Stimulated activated CD4-positive, alpha-beta T cell treated with anti-CD3 and anti-CD28 coated beads, TNF-alpha, amount 100 ng/mL, for 4 hours (primary cell): ENCODE results near the gene MACROD2.

Experiments used
- DNase-seq, 3 experiments: peaks; one replicate each; pipeline ENCODE4 v3.0.0-alpha.2; 2020; ENCODE audit warnings: low read depth in 3 of 3

Gene MACROD2

DNA sequence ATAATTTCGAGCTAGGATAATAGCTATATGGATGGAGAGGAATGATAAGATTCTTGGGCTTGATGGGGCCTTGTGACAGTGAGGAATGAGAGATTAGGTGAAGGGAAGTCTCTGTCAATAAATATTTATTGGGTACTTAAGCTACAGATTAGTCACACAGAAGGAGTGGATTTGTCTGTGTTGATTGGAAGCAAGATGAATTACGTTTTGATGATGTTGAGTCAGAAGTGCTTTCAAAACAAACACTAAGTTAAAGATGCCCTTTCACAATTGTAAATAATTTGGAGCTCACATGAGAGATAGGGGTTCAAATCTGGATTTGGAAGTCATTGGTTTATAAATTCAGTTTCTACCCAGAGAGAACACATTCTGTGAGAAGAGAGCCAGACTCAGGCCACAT is 1743.7 kb downstream of the MACROD2 start:
- no peak for DNase-seq

- no peak for DNase-seq
Measured at GRCh38 chr20:15740046-15740775, 1744.9 kb downstream of the MACROD2 start.

DNA sequence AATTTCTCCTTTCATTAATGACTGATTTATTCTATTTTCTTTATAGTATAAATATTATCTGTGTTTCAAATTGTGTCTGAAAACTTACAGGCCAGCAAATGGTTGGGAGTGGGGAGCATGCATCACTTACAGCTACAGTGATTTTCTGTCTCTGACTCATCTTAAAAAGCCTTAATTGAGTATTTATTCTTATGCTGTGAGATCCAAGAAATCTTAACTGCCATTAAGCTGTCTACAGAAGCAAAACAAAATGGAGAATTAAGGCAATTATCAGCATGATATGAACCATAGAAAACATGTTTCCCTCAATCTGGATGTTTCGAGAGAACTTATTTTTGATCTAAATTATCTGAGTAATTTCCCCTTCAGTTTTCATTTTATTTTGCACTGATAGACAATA is 1746.8 kb downstream of the MACROD2 start:
- DNase-seq = no peak

DNA sequence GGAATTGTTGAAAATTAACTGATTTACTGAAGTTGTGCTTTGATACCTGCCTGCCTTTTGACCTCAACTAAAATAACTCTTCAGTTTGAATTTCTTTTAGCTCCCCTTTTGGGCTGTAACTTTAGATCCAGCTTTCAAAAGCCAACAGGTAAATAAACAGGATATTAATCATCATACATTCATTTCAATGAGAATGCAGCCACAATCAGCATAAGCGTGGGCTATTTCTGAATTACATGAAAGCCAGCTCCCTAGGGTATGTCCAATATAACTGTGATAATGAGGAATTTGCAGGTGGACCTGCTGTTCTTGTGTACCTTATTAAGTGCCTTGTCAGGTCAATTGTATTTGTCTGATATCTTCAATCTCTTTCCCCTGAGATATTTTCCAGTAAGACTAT is 1747.3 kb downstream of the MACROD2 start:
- no peak for DNase-seq

GRCh38 chr20:15756002-15756753 is 1760.9 kb downstream of the MACROD2 start:
- no peak for DNase-seq

DNA sequence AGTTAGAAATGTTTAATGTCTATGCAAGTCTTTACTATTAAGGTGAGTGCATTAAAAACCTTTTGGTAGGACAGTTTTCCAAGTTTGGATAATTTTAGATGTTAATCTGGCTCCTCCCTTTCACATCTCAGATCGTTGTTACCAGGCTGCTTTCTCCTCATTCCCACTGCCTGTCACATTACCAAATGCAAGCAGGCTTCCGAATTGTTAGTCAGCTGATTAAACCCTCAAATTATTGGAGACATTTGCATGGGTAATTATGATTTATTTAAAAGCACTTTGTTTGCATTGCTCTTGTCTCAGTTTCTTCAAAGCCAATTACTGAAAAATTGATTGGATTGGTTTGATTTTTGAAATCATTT is 1761.4 kb downstream of the MACROD2 start:
- DNase-seq = no peak

DNA sequence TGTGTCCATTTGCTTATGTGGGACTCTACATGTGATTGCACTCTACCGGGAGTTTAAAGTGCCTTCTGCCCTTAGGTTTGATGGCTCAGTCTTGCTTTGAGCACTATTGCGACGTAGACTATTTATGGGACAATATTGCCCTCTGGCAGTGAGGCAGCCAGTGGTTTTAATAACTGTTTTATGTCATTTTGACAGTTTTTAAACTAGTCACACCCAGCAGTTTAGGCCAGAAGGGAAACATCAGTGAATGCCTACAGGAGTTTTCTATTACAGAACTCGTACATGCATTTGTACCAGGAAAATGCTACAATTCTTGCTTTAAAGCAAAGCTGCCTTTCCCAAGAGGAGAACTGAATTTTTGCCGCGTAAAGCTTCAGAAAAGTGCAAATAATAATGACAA is 1764.3 kb downstream of the MACROD2 start:
- DNase-seq = no peak

GRCh38 chr20:15760001-15760621 is 1764.8 kb downstream of the MACROD2 start:
- no peak for DNase-seq

DNA sequence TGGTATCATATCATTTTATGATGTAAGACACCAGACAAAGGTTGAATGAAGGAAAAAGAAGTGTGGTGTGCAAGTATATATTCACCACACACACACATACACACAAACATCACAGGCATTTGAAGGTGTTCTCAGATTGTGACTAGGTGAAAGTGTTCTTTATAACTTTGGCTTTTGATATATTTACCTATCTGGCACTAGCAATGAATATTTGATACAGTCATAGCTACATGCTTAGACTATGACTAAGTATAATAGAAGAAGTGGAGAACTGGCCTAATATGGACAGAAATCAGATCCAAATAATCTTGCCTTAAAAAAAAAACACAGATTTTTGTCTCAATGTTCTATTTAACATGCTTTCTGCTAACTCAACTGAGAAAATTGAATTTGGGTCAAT is 1768.0 kb downstream of the MACROD2 start:
- DNase-seq = no peak

GRCh38 chr20:15767586-15767985 is 1772.3 kb downstream of the MACROD2 start:
- DNase-seq = no peak

DNA sequence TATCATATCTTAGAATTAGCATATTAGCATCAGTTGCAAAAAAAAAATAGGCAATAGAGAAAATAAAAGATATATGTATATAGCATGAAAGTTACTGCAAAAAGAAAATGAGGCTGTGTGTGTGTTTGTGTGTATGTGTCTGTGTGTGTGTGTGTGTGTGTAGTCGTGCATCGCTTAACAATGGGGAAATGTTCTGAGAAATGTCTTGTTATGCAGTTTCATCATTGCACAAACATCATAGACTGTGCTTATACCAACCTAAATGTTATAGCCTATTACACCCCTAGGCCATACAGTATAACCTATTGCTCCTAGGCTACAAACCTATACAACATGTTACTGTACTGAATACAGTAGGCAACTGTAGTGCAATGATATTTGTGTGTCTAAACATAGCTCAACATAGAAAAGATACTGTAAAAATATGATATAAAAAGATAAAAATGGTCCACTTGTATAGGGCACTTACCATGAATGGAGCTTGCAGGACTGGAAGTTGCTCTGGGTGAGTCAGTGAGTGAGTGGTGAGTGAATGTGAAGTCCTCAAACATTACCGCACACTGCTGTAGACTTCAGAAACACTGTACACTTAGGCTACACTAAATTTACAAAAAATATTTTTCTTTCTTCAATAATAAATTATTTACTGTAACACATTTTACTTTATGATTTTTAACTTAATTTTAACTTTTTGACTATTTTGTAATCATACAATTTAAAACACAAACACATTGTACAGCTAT is 1772.9 kb downstream of the MACROD2 start:
- no peak for DNase-seq

DNA sequence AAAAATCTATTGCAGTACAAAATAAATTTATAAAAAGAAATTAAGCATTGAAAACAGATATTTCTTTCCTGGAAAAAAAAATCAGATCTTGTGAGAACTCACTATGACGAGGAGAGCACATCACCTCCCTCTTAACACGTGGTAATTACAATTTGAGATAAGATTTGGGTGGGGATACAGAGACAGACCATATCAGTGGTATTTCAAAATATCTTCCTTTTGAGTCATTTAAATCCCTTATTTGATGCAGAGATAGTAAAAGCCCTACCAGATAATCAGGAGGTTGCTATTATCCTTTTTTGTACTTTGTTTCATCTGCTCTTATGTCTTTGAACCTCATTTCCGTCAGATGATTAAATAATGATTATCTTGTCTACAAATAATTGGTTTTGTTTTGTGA is 1777.5 kb downstream of the MACROD2 start:
- DNase-seq = no peak

DNA sequence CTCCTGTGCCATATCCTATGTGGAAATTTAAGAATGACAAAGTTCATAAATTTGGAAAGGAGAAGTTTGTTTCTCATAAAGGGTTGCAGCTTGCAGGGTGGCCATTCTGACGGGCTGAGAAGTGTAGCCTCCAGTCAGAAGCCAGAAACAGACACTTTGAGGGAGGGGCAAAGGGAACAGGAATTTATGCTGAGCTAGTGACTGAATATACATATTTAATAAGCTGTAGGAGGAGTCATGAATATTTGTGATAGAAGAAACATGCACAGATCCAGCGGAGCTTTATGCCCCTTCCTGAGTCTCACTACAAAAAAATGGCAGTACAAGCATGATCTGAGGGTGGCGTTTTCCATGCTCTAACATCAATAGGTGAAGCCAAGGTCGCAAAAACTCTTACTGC is 1779.6 kb downstream of the MACROD2 start:
- no peak for DNase-seq

GRCh38 chr20:15776770-15777466 is 1781.6 kb downstream of the MACROD2 start:
- no peak for DNase-seq

DNA sequence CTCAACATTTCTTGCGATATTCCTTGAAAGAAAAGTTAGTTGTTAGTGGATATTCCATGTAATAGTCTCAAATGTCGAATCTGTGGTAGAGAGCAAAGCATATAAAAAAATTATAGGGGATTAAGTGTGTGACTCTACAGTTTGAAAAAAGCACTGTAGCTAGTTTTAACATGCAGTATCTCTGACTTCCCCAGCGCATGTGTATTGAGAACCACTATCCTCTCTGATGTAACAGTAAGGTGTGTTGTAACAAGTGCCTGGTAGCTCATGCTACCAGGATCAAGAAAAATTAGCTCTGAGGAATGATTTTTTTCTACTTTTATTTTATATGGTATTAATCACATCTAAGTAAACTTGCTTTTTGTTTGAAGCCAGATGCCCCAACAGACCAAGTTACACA is 1788.7 kb downstream of the MACROD2 start:
- DNase-seq = no peak

- DNase-seq = no peak
Measured at GRCh38 chr20:15789079-15789478, 1793.8 kb downstream of the MACROD2 start.

- no peak for DNase-seq
Measured at GRCh38 chr20:15792855-15793254, 1797.5 kb downstream of the MACROD2 start.

DNA sequence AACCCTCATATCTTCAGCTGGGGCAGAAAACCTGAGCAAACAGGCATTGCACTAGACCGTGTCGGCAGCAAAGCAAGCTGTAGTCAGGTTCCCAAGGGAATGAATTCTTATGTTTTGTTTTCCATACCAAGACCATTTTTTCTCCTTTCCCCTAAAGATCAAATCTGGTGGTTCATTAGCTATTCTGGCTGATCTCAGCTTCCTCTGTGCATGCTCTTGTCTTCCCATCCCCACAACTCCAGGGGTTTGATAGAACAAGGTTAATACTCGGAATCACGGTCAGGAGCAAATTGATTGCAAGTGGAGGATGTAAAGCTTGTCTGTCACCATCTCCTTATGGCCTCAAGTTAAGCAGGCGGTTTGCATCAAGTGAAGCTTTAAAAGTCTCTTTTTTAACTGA is 1799.1 kb downstream of the MACROD2 start:
- DNase-seq = no peak

GRCh38 chr20:15795305-15796019 is 1800.1 kb downstream of the MACROD2 start:
- no peak for DNase-seq

- no peak for DNase-seq
Measured at GRCh38 chr20:15799871-15800270, 1804.6 kb downstream of the MACROD2 start.

DNA sequence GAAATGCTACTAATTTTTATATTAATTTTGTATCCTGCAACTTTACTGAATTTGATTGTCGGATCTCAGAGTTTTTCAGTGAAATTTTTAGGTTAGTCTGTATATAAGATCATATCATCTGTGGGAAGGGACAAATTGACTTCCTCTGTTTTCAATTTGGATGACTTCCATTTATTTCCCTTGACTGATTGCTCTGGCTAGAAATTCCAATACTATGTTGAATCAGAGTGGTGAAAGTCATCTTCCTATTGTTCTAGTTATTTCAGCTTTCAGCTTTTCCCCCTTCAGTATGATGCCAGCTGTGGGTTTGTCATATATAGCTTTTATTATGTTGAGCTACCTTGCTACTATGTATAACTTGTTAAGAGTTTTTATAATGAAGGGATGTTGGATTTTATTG is 1806.7 kb downstream of the MACROD2 start:
- DNase-seq = no peak
